GM18519 (cell line): ENCODE measurements around the gene GRID1.
"Not testable (repeated sequence)": the region's sequence is repeated elsewhere in the genome, so short reads cannot be mapped to it uniquely, and the experiment has no call there.

Experiments used
- ATAC-seq: cut with Tn5 transposase; IDR thresholded peaks from one replicate; pipeline ENCODE4 v1.9.1; 2021; ENCODE audit warnings: mild to moderate bottlenecking, moderate library complexity; ENCODE audit not compliant: unreplicated experiment, low FRiP score

Gene GRID1

DNA sequence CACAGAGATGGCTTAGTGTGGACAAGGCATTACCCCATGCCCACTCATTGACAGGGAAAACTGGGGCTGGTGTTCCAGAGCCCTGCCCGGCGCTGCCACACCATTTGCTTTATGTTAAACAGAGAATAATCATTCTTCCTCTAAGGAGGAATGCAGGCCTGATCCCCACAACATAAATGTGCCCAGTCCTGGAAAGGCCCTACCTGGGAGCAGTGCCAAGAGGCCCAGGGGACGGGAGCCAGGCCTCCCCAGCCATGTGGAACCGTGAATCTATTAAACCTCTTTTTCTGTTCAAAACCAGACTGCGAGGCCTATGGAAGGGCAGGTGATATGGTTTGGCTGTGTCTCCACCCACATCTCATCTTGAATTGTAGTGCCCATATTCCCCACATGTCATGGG is 264.1 kb downstream of the GRID1 start:
- no peak for ATAC-seq

DNA sequence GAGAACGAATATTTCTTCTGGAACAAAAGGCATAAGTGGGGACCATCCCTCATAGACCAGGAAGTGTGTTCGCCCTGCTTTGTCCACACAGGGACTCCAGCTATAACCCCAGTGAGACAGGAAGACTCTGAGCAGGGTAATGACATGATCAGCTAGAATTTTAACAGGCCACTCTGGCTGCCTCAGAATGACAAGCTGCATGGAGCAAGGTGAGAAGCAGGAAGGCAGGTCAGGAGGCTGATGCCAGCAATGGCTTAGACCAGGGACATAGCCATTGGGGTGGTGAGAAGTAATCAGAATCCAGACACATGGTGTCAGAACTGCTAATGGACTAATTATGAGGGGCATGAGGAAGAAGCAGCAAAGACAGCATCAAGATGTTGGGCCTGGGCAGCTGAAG is 264.6 kb downstream of the GRID1 start:
- no peak for ATAC-seq

- ATAC-seq, result peak; percentile 82
Observed at GRCh38 chr10:86100581-86101061, 266.0 kb downstream of the GRID1 start.

- ATAC-seq, result no peak
Observed at GRCh38 chr10:86099542-86100334, 266.9 kb downstream of the GRID1 start.

- no peak for ATAC-seq
Observed at GRCh38 chr10:86098187-86098881, 268.3 kb downstream of the GRID1 start.

DNA sequence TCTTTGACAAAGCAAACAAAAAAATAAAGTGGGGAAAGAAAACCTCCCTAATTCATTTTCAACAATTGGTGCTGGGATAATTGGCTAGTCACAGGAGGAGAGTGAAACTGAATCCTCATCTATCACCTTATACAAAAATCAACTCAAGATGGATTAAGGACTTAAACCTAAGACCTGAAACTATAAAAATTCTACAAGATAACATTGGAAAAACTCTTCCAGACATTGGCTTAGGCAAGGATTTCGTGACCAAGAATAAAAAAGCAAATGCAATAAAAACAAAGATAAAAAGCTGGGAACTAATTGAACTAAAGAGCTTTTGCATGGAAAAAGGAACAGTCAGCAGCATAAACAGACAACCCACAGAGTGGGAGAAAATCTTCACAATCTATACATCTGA is 271.5 kb downstream of the GRID1 start:
- ATAC-seq, result not testable (repeated sequence)

- not testable (repeated sequence) for ATAC-seq
Observed at GRCh38 chr10:86092311-86092710, 274.3 kb downstream of the GRID1 start.

- no peak for ATAC-seq
Observed at GRCh38 chr10:86091216-86091615, 275.4 kb downstream of the GRID1 start.

GRCh38 chr10:86090807-86091206 is 275.8 kb downstream of the GRID1 start:
- no peak for ATAC-seq

GRCh38 chr10:86087716-86088115 is 278.9 kb downstream of the GRID1 start:
- ATAC-seq, result no peak

DNA sequence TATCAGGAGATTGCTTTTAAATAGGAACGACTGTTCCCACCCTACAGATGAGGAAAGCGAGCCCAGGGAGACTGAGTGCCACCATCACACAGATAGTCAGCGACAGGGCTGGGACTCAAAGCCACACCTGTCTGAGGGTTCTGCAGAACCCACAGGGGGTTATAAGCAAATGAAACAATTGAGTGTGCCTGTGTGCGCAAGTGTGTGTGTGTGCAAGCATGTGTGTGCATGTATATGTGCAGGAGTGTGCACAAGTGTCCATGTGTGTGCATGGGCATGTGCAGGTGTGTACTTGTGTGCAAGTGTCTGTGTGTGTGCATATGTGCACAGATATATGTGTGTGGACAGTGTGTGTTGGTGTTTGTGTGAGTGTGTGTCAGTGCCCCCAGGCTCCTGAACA is 280.2 kb downstream of the GRID1 start:
- ATAC-seq, result no peak

- ATAC-seq, result no peak
Observed at GRCh38 chr10:86085686-86086085, 280.9 kb downstream of the GRID1 start.

DNA sequence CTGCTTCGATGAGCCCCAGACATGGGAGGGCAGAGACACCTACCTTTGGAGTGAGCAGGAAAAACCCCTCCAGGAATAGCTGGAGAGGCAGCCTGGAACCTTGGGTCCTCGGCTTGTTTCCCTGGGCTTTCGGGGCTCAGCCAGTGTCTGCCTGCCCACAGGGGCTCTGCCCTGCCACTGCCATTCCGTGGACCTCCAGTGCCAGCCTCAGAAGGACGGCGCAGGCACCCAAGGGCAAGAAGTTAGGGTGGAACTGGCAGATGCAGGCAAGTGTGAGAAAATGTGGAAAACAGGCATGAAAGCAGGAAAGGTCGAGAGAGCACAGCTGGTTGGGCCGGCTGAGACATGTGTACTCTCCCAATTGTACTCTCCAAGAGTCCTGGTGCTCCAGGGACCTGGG is 281.5 kb downstream of the GRID1 start:
- no peak for ATAC-seq

- ATAC-seq, result no peak
Observed at GRCh38 chr10:86084585-86084984, 282.0 kb downstream of the GRID1 start.

DNA sequence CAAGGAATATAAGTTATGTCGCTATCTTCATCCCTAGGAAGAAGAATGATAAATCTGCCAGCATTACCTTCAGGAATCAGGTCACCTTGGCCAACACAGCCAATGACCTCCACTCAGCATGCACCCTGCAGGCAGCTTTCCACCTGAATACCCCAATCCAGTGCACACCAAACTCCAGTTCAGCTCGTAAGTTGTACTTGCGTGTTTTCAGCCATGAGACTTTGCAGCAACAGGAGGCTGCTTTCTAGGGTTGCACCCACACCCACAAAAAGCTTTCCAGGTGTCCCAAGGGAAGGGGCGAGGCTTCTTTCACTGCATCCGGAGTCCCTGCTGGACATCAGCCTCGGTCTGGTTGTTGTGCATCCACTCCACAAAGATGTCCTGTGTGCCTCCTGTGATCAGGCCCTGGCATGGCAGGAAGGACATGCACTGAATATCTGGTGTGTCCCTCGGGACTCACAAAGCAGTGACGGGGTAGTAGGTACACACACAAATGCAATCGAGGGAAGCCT is 282.9 kb downstream of the GRID1 start:
- ATAC-seq, result no peak

- ATAC-seq, result no peak
Observed at GRCh38 chr10:86083206-86083605, 283.4 kb downstream of the GRID1 start.

DNA sequence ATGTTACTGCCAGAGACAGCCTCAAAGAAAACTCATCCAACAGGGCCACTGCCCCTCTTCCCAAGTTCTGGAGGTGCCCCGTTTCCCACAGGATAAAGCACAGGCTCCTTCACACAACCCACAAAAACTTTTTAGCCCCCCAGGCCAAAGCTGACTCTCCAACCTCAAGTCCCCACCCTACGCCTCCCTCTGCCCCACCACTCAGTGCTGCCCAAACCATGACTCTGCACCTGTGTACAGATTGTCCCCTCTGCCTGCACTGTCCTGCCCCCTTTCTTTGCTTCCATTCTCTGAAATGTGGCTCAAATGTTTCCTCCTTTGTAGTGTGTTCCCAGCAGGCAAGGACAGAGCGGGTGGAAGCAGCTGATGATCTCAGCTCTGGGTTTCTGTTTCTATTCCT is 284.0 kb downstream of the GRID1 start:
- ATAC-seq, result no peak

- no peak for ATAC-seq
Observed at GRCh38 chr10:86079088-86079487, 287.5 kb downstream of the GRID1 start.

DNA sequence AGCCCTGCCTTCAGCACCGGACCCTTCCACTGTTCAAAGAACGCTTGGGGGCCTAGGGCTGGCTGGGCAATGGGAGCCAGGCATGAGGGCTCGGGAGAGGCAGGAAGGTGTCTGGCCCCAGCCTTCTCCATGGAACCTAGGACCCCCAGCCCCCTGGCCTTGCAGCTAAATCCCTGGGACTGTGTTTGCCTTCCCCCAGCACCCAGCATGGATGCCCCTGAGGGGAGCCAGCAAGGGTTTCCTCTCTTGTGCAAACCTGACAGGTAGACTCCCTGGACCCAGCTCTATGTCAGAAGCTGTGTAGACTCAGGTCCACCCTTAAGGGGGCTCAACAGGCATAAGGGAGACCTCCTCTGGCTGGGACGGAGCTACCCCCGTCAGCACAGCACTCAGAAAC is 288.0 kb downstream of the GRID1 start:
- ATAC-seq, result no peak

GRCh38 chr10:86077871-86078638 is 288.5 kb downstream of the GRID1 start:
- ATAC-seq, result no peak

DNA sequence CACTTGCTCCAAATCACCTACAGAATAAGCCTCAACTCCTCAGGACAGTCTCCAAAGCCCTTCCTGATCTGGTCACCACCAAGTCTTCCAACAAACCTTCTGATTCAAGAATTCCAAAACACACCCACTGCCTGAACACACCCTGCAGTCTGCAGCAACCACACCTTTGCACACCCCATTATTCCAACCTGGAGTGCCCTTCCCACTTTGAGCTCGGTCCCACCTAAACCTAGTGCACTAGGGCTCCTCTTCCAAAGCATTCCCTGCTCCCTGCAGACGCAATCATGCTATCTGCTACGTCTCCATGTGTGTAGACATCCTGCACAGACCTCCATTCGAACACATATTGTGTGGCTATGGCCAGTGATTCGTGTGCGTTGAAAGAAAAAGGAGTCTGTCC is 289.3 kb downstream of the GRID1 start:
- no peak for ATAC-seq
